Ovary (tissue), 9 donors: ENCODE measurements around the gene HSD11B1L. TPM values are rescaled to one million over a fixed set of nuclear protein-coding genes. Genes with fewer than 3 reads are reported as not detected.

Experiments used
- DNase-seq, 5 donors: peaks; one replicate each; pipeline ENCODE4 v3.0.0-alpha.2; 2019 to 2020
- H3K27ac ChIP-seq, 2 donors: fragments of 200-600 bp; one replicate each; pipeline versions ENCODE4 v1.5.1 to v1.8.0; 2019 to 2022
- H3K27me3 ChIP-seq: fragments of 200-600 bp; one replicate; pipeline ENCODE4 v1.8.0; 2022
- H3K36me3 ChIP-seq: fragments of 200-600 bp; sonication (generic); one replicate; pipeline ENCODE4 v1.5.1; 2019
- H3K4me1 ChIP-seq: one replicate; pipeline ENCODE4 v1.8.1; 2013; ENCODE audit warnings: mild to moderate bottlenecking, moderate library complexity; ENCODE audit not compliant: insufficient read depth
- H3K4me3 ChIP-seq: fragments of 200-600 bp; sonication (generic); one replicate; pipeline ENCODE4 v1.5.1; 2017
- H3K9me3 ChIP-seq, 2 donors: fragments of 200-600 bp in 1 of 2; sonication (generic) in 1 of 2; one replicate each; pipeline versions ENCODE4 v1.5.1 to v1.8.1; 2013 to 2019; ENCODE audit warnings: mild to moderate bottlenecking in 1 of 2, moderate library complexity in 1 of 2
- CTCF ChIP-seq, 3 donors: fragments of 450-650 bp in 2 of 3; fragments of 200-600 bp in 1 of 3; IDR thresholded peaks; one replicate each; pipeline versions ENCODE4 v1.5.1 to v1.8.0; 2016 to 2022; ENCODE audit warnings: antibody characterized with exemption in 3 of 3, mild to moderate bottlenecking in 1 of 3
- EP300 ChIP-seq: sonication (generic); formaldehyde crosslinking; IDR thresholded peaks from one replicate; pipeline ENCODE4 v1.6.1; 2017; ENCODE audit warnings: antibody characterized with exemption
- POLR2A ChIP-seq: fragments of 450-650 bp; IDR thresholded peaks from one replicate; pipeline ENCODE4 v1.6.1; 2017; ENCODE audit warnings: antibody characterized with exemption, mild to moderate bottlenecking, moderate library complexity
- WGBS, 3 donors: extraction: QIAGEN DNeasy Blood & Tissue Kit in 1 of 3; methylation state at CpG; one replicate each; pipeline versions ENCODE4 v1.1.5 to v1.1.7; 2013 to 2017; 5-methylcytosine and 5-hydroxymethylcytosine counted together
- intact Hi-C, 4 donors: fragments of 100-400 bp; cut with DNase I; formaldehyde crosslinking; loops; one replicate each; pipeline versions ENCODE4 v1.11.0 to v1.15.1; 2022 to 2023
- polyA plus RNA-seq, 2 donors: library from polyadenylated mRNA; stranded (reverse); fragments of 200-250 nt in 1 of 2; fragments of 350-450 nt in 1 of 2; fragmentation: Illumina TruSeq in 1 of 2; extraction: RNeasy Lipid Tissue Mini Kit (QIAGEN cat#74804) in 1 of 2; gene quantifications; one replicate each; pipeline ENCODE4 v1.2.3, GENCODE V29; 2013 to 2014
- total RNA-seq, 7 donors: library from RNA; depleted of rRNA in 2 of 7; stranded (reverse); fragments of >200 nt in 2 of 7; fragmentation: NEBNext Ultra II Directional in 3 of 7; extraction: Animal tissue kit (Norgen Biotek cat#: 25700) in 3 of 7; gene quantifications; one replicate each; pipeline versions ENCODE4 v1.1.0 to v1.2.4, GENCODE V29; 2016 to 2023
- donor health status: DM: no; HTN: no; CAD: no; lungs with moderate emphysema.
- donor health status: DM: no; HTN: no; CAD: no.
- donor health status: Bipolar disorder and iron deficiency.
- donor health status: DM: yes; HTN: yes; CAD: no.
- donor health status: DM: no; HTN: no; CAD: no.
- donor health status: DM: yes; HTN: yes; CAD: no.

HSD11B1L gene
- total and polyA plus RNA-seq, 9 donors: 3.1 to 20.7 (median 8.5) TPM

GRCh38 chr19:5692723-5693194, 11.9 kb downstream of the HSD11B1L start:
- Histone ChIP-seq H3K9me3 (no peaks in the 10 kb centered on the region), H3K27me3 (no peaks in the 10 kb centered on the region), H3K36me3 (no peaks in the 10 kb centered on the region), H3K4me3 (no peak overlapping the region), H3K27ac (no peak overlapping the region), H3K4me1 (peaks cover 4% of the 10 kb centered on the region)
- intact Hi-C loops: loop anchor here in 1 of 4 donors (5.0 kb wide), 1 partner anchor 645 kb away; no protein-coding TSS in a partner anchor
- DNase-seq: peak in 1 of 5 donors; percentile 12
- TF ChIP-seq EP300: no peak
- TF ChIP-seq POLR2A: no peak
- 66 to 69% (median 66%) methylated on average over 7 of the region's 7 CpGs for WGBS, 3 donors

- no peak overlapping the region for H3K27ac ChIP-seq
- intact Hi-C loops: loop anchor here in 1 of 4 donors (5.0 kb wide), 1 partner anchor 646 kb away; no protein-coding TSS in a partner anchor
- no peaks in the 10 kb centered on the region for H3K9me3 ChIP-seq
- peaks cover 4% of the 10 kb centered on the region for H3K4me1 ChIP-seq
- H3K4me3 ChIP-seq: no peak overlapping the region
- no peaks in the 10 kb centered on the region for H3K27me3 ChIP-seq
- DNase-seq: peak in 2 of 5 donors; percentile 18 to 42
- WGBS, 3 donors: 73 to 83% (median 73%) methylated on average over 39 of the region's 39 CpGs
- TF ChIP-seq CTCF (IDR thresholded peaks at IDR 0.05) (no peak), EP300 (no peak), POLR2A (no peak)
- H3K36me3 ChIP-seq: no peaks in the 10 kb centered on the region
These were observed 12.7 kb downstream of the HSD11B1L start for GRCh38 chr19:5693195-5694166.

- WGBS, 3 donors: 88 to 91% (median 88%) methylated on average over 42 to 45 of the region's 45 CpGs
- intact Hi-C loops: loop anchor here in 1 of 4 donors (5.0 kb wide), 1 partner anchor 647 kb away; no protein-coding TSS in a partner anchor
- H3K9me3 ChIP-seq: no peaks in the 10 kb centered on the region
- H3K4me3 ChIP-seq: no peak overlapping the region
- no peak overlapping the region for H3K27ac ChIP-seq
- peaks cover 4% of the 10 kb centered on the region for H3K4me1 ChIP-seq
- no peaks in the 10 kb centered on the region for H3K27me3 ChIP-seq
- H3K36me3 ChIP-seq: no peaks in the 10 kb centered on the region
- no peak for TF ChIP-seq CTCF (IDR thresholded peaks at IDR 0.05)
- TF ChIP-seq EP300: no peak
- TF ChIP-seq POLR2A: no peak
- peak in 2 of 5 donors; percentile 23 to 39 for DNase-seq
These were observed 13.5 kb downstream of the HSD11B1L start for GRCh38 chr19:5694167-5694955.

- Histone ChIP-seq H3K27ac (no peak overlapping the region), H3K9me3 (no peaks in the 10 kb centered on the region), H3K4me3 (no peak overlapping the region), H3K27me3 (no peaks in the 10 kb centered on the region), H3K4me1 (peaks cover 4% of the 10 kb centered on the region), H3K36me3 (no peaks in the 10 kb centered on the region)
- 83 to 88% (median 86%) methylated on average over 7 to 8 of the region's 8 CpGs for WGBS, 3 donors
- TF ChIP-seq EP300 (no peak), POLR2A (no peak), CTCF (IDR thresholded peaks at IDR 0.05) (no peak)
- intact Hi-C loops: loop anchor here in 1 of 4 donors (5.0 kb wide), 1 partner anchor 648 kb away; no protein-coding TSS in a partner anchor
- peak in 1 of 5 donors; percentile 39 for DNase-seq
These were observed 14.3 kb downstream of the HSD11B1L start for GRCh38 chr19:5694956-5695648.
